ENCODE measurements around the gene AKIRIN1.

AKIRIN1 gene

DNA sequence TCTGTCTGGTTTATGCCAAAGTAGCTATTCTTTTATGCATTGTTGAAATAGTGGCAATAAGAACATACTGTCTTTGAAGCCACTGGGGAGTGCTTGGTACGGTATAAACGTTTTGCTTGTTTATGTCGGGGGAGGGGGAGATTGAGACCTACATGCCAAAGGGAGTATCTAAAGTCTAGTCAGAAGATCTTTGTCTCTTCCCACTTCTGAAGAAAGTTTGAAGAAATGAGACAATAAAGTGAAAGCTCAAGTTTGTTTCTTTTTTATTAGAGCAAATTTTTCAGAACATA is 6.8 kb downstream of the AKIRIN1 start:
- H3K9ac ChIP-seq (ENCODE audit: low read depth, low read length, poor library complexity, severe bottlenecking): no peak overlapping the region
- H3F3A ChIP-seq (ENCODE audit: low read depth): no peaks in the 10 kb centered on the region
- H3K9me3 ChIP-seq (ENCODE audit: insufficient read depth, low read depth, low read length): no peaks in the 10 kb centered on the region
- H3K36me3 ChIP-seq (ENCODE audit: insufficient read depth, low read length): peaks cover 43% of the 10 kb centered on the region
- H3K4me3 ChIP-seq (ENCODE audit: low read length, poor library complexity, severe bottlenecking): peak overlapping the region; percentile 32
- H3K4me1 ChIP-seq (ENCODE audit: insufficient read depth, low read length, poor library complexity, severe bottlenecking): peaks cover 33% of the 10 kb centered on the region
- H3K9me2 ChIP-seq (replicated peaks; ENCODE audit: low read depth, low read length): no peaks in the 10 kb centered on the region
- TF ChIP-seq, protein P1, sequence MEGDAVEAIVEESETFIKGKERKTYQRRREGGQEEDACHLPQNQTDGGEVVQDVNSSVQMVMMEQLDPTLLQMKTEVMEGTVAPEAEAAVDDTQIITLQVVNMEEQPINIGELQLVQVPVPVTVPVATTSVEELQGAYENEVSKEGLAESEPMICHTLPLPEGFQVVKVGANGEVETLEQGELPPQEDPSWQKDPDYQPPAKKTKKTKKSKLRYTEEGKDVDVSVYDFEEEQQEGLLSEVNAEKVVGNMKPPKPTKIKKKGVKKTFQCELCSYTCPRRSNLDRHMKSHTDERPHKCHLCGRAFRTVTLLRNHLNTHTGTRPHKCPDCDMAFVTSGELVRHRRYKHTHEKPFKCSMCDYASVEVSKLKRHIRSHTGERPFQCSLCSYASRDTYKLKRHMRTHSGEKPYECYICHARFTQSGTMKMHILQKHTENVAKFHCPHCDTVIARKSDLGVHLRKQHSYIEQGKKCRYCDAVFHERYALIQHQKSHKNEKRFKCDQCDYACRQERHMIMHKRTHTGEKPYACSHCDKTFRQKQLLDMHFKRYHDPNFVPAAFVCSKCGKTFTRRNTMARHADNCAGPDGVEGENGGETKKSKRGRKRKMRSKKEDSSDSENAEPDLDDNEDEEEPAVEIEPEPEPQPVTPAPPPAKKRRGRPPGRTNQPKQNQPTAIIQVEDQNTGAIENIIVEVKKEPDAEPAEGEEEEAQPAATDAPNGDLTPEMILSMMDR (conservative IDR thresholded peaks at IDR 0.05; ENCODE audit: low read length): no peak
- TF ChIP-seq EZH2phosphoT487 (IDR thresholded peaks at IDR 0.05; ENCODE audit: borderline replicate concordance): no peak
- H2AFZ ChIP-seq (ENCODE audit: low read length): no peak overlapping the region
- peaks cover 46% of the 10 kb centered on the region for H4K20me1 ChIP-seq (ENCODE audit: insufficient read depth, low read length, poor library complexity, severe bottlenecking)
- H3K79me2 ChIP-seq (ENCODE audit: insufficient read depth, low read length): peaks cover 65% of the 10 kb centered on the region
- H3K4me2 ChIP-seq (ENCODE audit: low read depth, low read length, poor library complexity, severe bottlenecking): peak overlapping the region; percentile 53
- H3K27me3 ChIP-seq (ENCODE audit: insufficient read depth, low read length, poor library complexity, severe bottlenecking): no peaks in the 10 kb centered on the region

DNA sequence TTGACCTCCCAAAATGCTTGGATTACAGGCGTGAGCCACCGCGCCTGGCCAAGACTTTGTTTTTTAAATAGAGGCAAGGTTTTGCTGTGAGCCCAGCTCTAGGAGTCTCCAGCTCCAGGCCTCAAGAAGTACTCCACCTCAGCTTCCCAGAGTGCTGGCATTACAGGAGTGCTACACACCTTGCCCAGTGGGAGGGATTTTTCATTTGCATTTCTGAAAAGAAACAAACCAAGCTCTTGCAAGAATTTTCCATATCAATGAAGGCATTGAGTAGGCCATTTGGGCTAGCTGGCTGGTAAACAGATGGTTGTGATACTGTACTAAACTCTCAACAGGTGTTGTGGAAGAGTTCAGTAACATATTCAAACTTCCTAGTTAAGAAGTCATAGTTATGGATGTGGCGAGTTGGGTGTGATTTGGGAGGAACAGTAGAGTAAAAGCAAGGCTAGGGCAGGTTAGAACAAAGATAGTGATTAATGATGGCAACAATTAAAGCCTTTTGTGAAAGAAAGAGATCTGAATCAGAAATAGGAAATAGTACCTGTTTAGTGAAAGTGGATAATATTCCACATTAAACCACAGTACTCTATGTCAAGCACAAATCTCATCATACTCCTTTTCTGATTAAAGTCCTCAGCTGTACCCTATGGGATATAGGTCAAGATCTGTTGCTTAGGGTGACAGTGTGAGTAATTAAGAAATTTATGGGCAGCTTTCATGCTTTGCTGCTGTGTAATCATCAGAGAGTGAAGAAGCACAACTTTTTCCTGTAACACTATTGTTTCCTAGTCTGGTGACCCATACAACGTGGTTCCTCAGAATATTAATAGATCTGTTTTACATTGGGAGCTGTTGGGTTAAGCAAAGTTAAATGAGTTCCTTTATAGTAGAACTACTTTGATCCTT is 10.7 kb downstream of the AKIRIN1 start:
- Histone ChIP-seq H3K9ac (ENCODE audit: low read depth, low read length, poor library complexity, severe bottlenecking) (no peak overlapping the region), H3K9me2 (replicated peaks; ENCODE audit: low read depth, low read length) (no peaks in the 10 kb centered on the region), H3K4me1 (ENCODE audit: insufficient read depth, low read length, poor library complexity, severe bottlenecking) (peaks cover 15% of the 10 kb centered on the region), H3K79me2 (ENCODE audit: insufficient read depth, low read length) (peaks cover 25% of the 10 kb centered on the region), H3K36me3 (ENCODE audit: insufficient read depth, low read length) (peaks cover 83% of the 10 kb centered on the region), H3F3A (ENCODE audit: low read depth) (no peaks in the 10 kb centered on the region), H3K4me2 (ENCODE audit: low read depth, low read length, poor library complexity, severe bottlenecking) (no peak overlapping the region), H4K20me1 (ENCODE audit: insufficient read depth, low read length, poor library complexity, severe bottlenecking) (peaks cover 16% of the 10 kb centered on the region), H3K4me3 (ENCODE audit: low read length, poor library complexity, severe bottlenecking) (no peak overlapping the region), H3K9me3 (ENCODE audit: insufficient read depth, low read depth, low read length) (no peaks in the 10 kb centered on the region), H2AFZ (ENCODE audit: low read length) (no peak overlapping the region), H3K27me3 (ENCODE audit: insufficient read depth, low read length, poor library complexity, severe bottlenecking) (no peaks in the 10 kb centered on the region)
- no peak for TF ChIP-seq EZH2phosphoT487 (IDR thresholded peaks at IDR 0.05; ENCODE audit: borderline replicate concordance)
- TF ChIP-seq, protein P1 (conservative IDR thresholded peaks at IDR 0.05; ENCODE audit: low read length): no peak

DNA sequence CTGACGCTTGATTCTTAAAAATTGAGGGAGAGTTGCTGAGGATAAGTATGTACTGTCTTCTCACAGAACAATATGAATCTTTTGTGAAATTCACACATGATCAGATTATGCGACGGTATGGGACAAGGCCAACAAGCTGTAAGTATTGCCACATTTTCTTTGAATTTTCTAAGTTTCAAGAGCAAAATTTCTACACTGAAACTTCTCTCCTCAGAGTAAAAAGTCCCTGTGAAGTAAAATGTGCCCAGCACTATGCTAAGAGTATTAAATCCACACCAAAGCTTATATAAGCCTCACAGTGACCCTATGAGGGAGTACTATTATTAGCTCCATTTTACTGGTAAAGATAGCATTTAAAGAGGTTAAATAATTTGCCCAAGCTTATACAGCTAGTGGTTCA is 12.2 kb downstream of the AKIRIN1 start:
- peaks cover 1% of the 10 kb centered on the region for H4K20me1 ChIP-seq (ENCODE audit: insufficient read depth, low read length, poor library complexity, severe bottlenecking)
- peaks cover 10% of the 10 kb centered on the region for H3K79me2 ChIP-seq (ENCODE audit: insufficient read depth, low read length)
- H3K4me1 ChIP-seq (ENCODE audit: insufficient read depth, low read length, poor library complexity, severe bottlenecking): no peaks in the 10 kb centered on the region
- H3K4me3 ChIP-seq (ENCODE audit: low read length, poor library complexity, severe bottlenecking): no peak overlapping the region
- H3K9me2 ChIP-seq (replicated peaks; ENCODE audit: low read depth, low read length): no peaks in the 10 kb centered on the region
- no peak overlapping the region for H3K9ac ChIP-seq (ENCODE audit: low read depth, low read length, poor library complexity, severe bottlenecking)
- no peak overlapping the region for H3K4me2 ChIP-seq (ENCODE audit: low read depth, low read length, poor library complexity, severe bottlenecking)
- TF ChIP-seq, protein P1 (conservative IDR thresholded peaks at IDR 0.05; ENCODE audit: low read length): no peak
- no peak for TF ChIP-seq EZH2phosphoT487 (IDR thresholded peaks at IDR 0.05; ENCODE audit: borderline replicate concordance)
- peaks cover 90% of the 10 kb centered on the region for H3K36me3 ChIP-seq (ENCODE audit: insufficient read depth, low read length)
- H2AFZ ChIP-seq (ENCODE audit: low read length): no peak overlapping the region
- no peaks in the 10 kb centered on the region for H3K27me3 ChIP-seq (ENCODE audit: insufficient read depth, low read length, poor library complexity, severe bottlenecking)
- H3K9me3 ChIP-seq (ENCODE audit: insufficient read depth, low read depth, low read length): no peaks in the 10 kb centered on the region
- no peaks in the 10 kb centered on the region for H3F3A ChIP-seq (ENCODE audit: low read depth)
